H9 (cell line): Measurements from ENCODE around the gene THOC7. TPM values are rescaled to one million over a fixed set of nuclear protein-coding genes. Genes with fewer than 3 reads are reported as not detected.

ENCODE experiments used
- DNase-seq: peaks from one replicate; pipeline ENCODE4 v3.0.0-alpha.2; 2017
- H2AFZ ChIP-seq: one replicate; pipeline ENCODE4 v1.6.1; 2013; ENCODE audit warnings: mild to moderate bottlenecking, low read length, control low read depth, moderate library complexity
- H2AK5ac ChIP-seq: 2 replicates; pipeline ENCODE4 v1.6.1; 2013; ENCODE audit warnings: low read length, control low read depth, mixed read lengths; ENCODE audit not compliant: insufficient read length
- H2BK120ac ChIP-seq: one replicate; pipeline ENCODE4 v1.6.1; 2013; ENCODE audit warnings: low read depth, mild to moderate bottlenecking, low read length, control low read depth, inconsistent platforms; ENCODE audit not compliant: poor library complexity, severe bottlenecking
- H2BK12ac ChIP-seq: 2 replicates; pipeline ENCODE4 v1.6.1; 2013; ENCODE audit warnings: low read length, control low read depth, mixed read lengths, low read depth; ENCODE audit not compliant: insufficient read length
- H2BK15ac ChIP-seq: 2 replicates; pipeline ENCODE4 v1.6.1; 2013; ENCODE audit warnings: low read depth, low read length, control low read depth
- H2BK20ac ChIP-seq: one replicate; pipeline ENCODE4 v1.6.1; 2013; ENCODE audit warnings: low read depth, mild to moderate bottlenecking, low read length, control low read depth, inconsistent platforms; ENCODE audit not compliant: poor library complexity, severe bottlenecking
- H2BK5ac ChIP-seq: 2 replicates; pipeline ENCODE4 v1.6.1; 2013; ENCODE audit warnings: low read length, control low read depth, mixed read lengths; ENCODE audit not compliant: insufficient read length
- H3K14ac ChIP-seq: 2 replicates; pipeline ENCODE4 v1.6.1; 2013; ENCODE audit warnings: low read length, control low read depth; ENCODE audit not compliant: insufficient read depth
- H3K18ac ChIP-seq: 2 replicates; pipeline ENCODE4 v1.6.1; 2013; ENCODE audit warnings: low read depth, mild to moderate bottlenecking, mixed read lengths, low read length, control low read depth; ENCODE audit not compliant: insufficient read length
- H3K23ac ChIP-seq: 2 replicates; pipeline ENCODE4 v1.6.1; 2013; ENCODE audit warnings: low read length, control low read depth, mixed read lengths, low read depth; ENCODE audit not compliant: insufficient read length
- H3K23me2 ChIP-seq: 2 replicates; pipeline ENCODE4 v1.6.1; 2013; ENCODE audit warnings: low read depth, mild to moderate bottlenecking, mixed read lengths, low read length, control low read depth; ENCODE audit not compliant: insufficient read length, poor library complexity, severe bottlenecking
- H3K27ac ChIP-seq: 2 replicates; pipeline ENCODE4 v1.5.1; 2013; ENCODE audit warnings: low read length, control low read depth, mixed read lengths, low read depth; ENCODE audit not compliant: insufficient read length
- H3K27me3 ChIP-seq: 2 replicates; pipeline ENCODE4 v1.6.1; 2013; ENCODE audit warnings: low read length, control low read depth, inconsistent platforms; ENCODE audit not compliant: insufficient read depth
- H3K4ac ChIP-seq: 2 replicates; pipeline ENCODE4 v1.6.1; 2013; ENCODE audit warnings: low read depth, mild to moderate bottlenecking, control low read depth, inconsistent platforms, low read length, moderate library complexity
- H3K4me1 ChIP-seq: 2 replicates; pipeline ENCODE4 v1.6.1; 2013; ENCODE audit warnings: low read length, control low read depth, inconsistent platforms; ENCODE audit not compliant: insufficient read depth
- H3K4me2 ChIP-seq: 2 replicates; pipeline ENCODE4 v1.6.1; 2013; ENCODE audit warnings: low read length, control low read depth, mixed read lengths; ENCODE audit not compliant: insufficient read length, insufficient read depth
- H3K56ac ChIP-seq: 2 replicates; pipeline ENCODE4 v1.6.1; 2013; ENCODE audit warnings: low read depth, mild to moderate bottlenecking, mixed read lengths, low read length, control low read depth; ENCODE audit not compliant: insufficient read length
- H3K79me1 ChIP-seq: 2 replicates; pipeline ENCODE4 v1.6.1; 2013; ENCODE audit warnings: low read depth, mild to moderate bottlenecking, moderate library complexity, low read length, control low read depth, inconsistent platforms; ENCODE audit not compliant: insufficient read depth, poor library complexity, severe bottlenecking
- H3K79me2 ChIP-seq: 2 replicates; pipeline ENCODE4 v1.6.1; 2013; ENCODE audit warnings: low read length, control low read depth, inconsistent platforms; ENCODE audit not compliant: insufficient read depth
- H3K9ac ChIP-seq: 2 replicates; pipeline ENCODE4 v1.6.1; 2013; ENCODE audit warnings: low read length, control low read depth, mixed read lengths; ENCODE audit not compliant: insufficient read length; ENCODE audit errors: extremely low read depth
- H3K9me3 ChIP-seq: one replicate; pipeline ENCODE4 v1.6.1; 2013; ENCODE audit warnings: low read depth, low read length, inconsistent platforms; ENCODE audit not compliant: control insufficient read depth
- H3T11ph ChIP-seq: one replicate; pipeline ENCODE4 v1.6.1; 2013; ENCODE audit warnings: mild to moderate bottlenecking, low read length, control low read depth, inconsistent platforms
- H4K20me1 ChIP-seq: one replicate; pipeline ENCODE4 v1.6.1; 2013; ENCODE audit not compliant: control insufficient read depth, insufficient read length, insufficient read depth
- H4K5ac ChIP-seq: 2 replicates; pipeline ENCODE4 v1.6.1; 2013; ENCODE audit warnings: low read depth, mild to moderate bottlenecking, mixed read lengths, low read length, control low read depth; ENCODE audit not compliant: insufficient read length
- H4K8ac ChIP-seq: replicated peaks from 2 replicates; pipeline ENCODE4 v1.6.1; 2013; ENCODE audit warnings: low read length, control low read depth, mixed read lengths, low read depth; ENCODE audit not compliant: insufficient read length
- H4K91ac ChIP-seq: 2 replicates; pipeline ENCODE4 v1.6.1; 2013; ENCODE audit warnings: low read depth, mild to moderate bottlenecking, moderate library complexity, mixed read lengths, low read length, control low read depth; ENCODE audit not compliant: insufficient read length
- H3K27ac Mint-ChIP-seq, 3 experiments: 2 replicates in 2 of 3; 3 replicates in 1 of 3; pipeline ENCODE4 v1.8.0; 2020 to 2021; ENCODE audit warnings: mixed read lengths in 3 of 3, mild to moderate bottlenecking in 1 of 3, moderate library complexity in 1 of 3
- H3K27me3 Mint-ChIP-seq: 2 replicates; pipeline ENCODE4 v1.8.0; 2021; ENCODE audit warnings: low read depth, mild to moderate bottlenecking, moderate library complexity, mixed read lengths
- H3K36me3 Mint-ChIP-seq, 3 experiments: 2 replicates in 2 of 3; 3 replicates in 1 of 3; pipeline ENCODE4 v1.8.0; 2020 to 2021; ENCODE audit warnings: low read depth in 3 of 3, mixed read lengths in 3 of 3; ENCODE audit not compliant: insufficient read depth in 1 of 3
- H3K4me1 Mint-ChIP-seq, 2 experiments: 2 replicates each; pipeline ENCODE4 v1.8.0; 2020; ENCODE audit warnings: mixed read lengths in 2 of 2
- H3K4me3 Mint-ChIP-seq, 2 experiments: 2 replicates in 1 of 2; 3 replicates in 1 of 2; pipeline ENCODE4 v1.8.0; 2020 to 2021; ENCODE audit warnings: mild to moderate bottlenecking in 2 of 2, mixed read lengths in 2 of 2, moderate library complexity in 1 of 2
- H3K9me3 Mint-ChIP-seq, 2 experiments: 2 replicates in 1 of 2; 3 replicates in 1 of 2; pipeline ENCODE4 v1.8.0; 2020; ENCODE audit warnings: mild to moderate bottlenecking in 2 of 2, mixed read lengths in 2 of 2, moderate library complexity in 1 of 2
- CTCF ChIP-seq: fragments of 200-600 bp; sonication (generic); conservative IDR thresholded peaks from 3 replicates; pipeline ENCODE4 v1.8.0; 2021; ENCODE audit warnings: antibody characterized with exemption, mild to moderate bottlenecking
- WGBS: extraction: QIAGEN DNeasy Blood & Tissue Kit; methylation state at CpG from one replicate; pipeline ENCODE4 v1.1.7; 2013; ENCODE audit warnings: missing lambda C conversion rate, low lambda C conversion rate, mixed read lengths; ENCODE audit not compliant: insufficient read length; ENCODE audit errors: extremely low coverage; 5-methylcytosine and 5-hydroxymethylcytosine counted together
- total RNA-seq: library from RNA; stranded (reverse); gene quantifications from 2 replicates; pipeline ENCODE4 v1.2.1, GENCODE V29; 2021

The THOC7 gene
- total RNA-seq, 1 experiment from 2014 or later, result 63.3 TPM

- Histone ChIP-seq H3K27ac (no peak within 1 kb of the TSS), H3K9ac (peak within 1 kb of the TSS; percentile 70), H2AK5ac (no peak within 1 kb of the TSS), H2AFZ (no peak within 1 kb of the TSS), H2BK12ac (no peak within 1 kb of the TSS), H2BK5ac (no peak within 1 kb of the TSS), H3K79me1 (no peaks in the 10 kb centered on the region), H2BK120ac (no peak within 1 kb of the TSS), H3K18ac (no peak within 1 kb of the TSS), H3K23me2 (peaks cover 10% of the 10 kb centered on the region), H4K8ac (no peak within 1 kb of the TSS), H4K5ac (no peak within 1 kb of the TSS), H3K14ac (peak within 1 kb of the TSS; percentile 73), H3K56ac (no peak within 1 kb of the TSS), H2BK20ac (no peak within 1 kb of the TSS), H4K20me1 (no peaks in the 10 kb centered on the region), H3K79me2 (no peaks in the 10 kb centered on the region), H3K23ac (no peak within 1 kb of the TSS), H4K91ac (no peak within 1 kb of the TSS), H3K27me3 (no peaks in the 10 kb centered on the region), H3K9me3 (no peaks in the 10 kb centered on the region), H2BK15ac (no peak within 1 kb of the TSS; the same call in 1 of the 2 replicates), H3T11ph (no peak within 1 kb of the TSS), H3K4ac (no peak within 1 kb of the TSS), H3K4me1 (no peaks in the 10 kb centered on the region), H3K4me2 (peak within 1 kb of the TSS; percentile 95)
- H3K9me3 Mint-ChIP-seq, result no peaks in the 10 kb centered on the region; a peak in 1 of 5 replicates
- H3K27ac Mint-ChIP-seq, result peak within 1 kb of the TSS; percentile 60 to 87 (median 63); a peak in 4 of 7 replicates
- WGBS, result no CpG with 5 or more reads among the region's 115 CpGs
- H3K36me3 Mint-ChIP-seq, result peaks cover 8 to 23% (median 23%) of the 10 kb centered on the region in 3 experiments
- TF ChIP-seq CTCF, result no peak
- peaks cover 21 to 26% of the 10 kb centered on the region in 2 experiments for H3K4me1 Mint-ChIP-seq
- no peaks in the 10 kb centered on the region; the same call in none of the 2 replicates for H3K27me3 Mint-ChIP-seq
- peak within 1 kb of the TSS; percentile 81 to 93 for H3K4me3 Mint-ChIP-seq
- peak; percentile 83 for DNase-seq
These were observed 48.5 kb upstream of the THOC7 start, which contains the start of gene SCAANT1 for GRCh38 chr3:63911873-63912767. SCAANT1 (minus strand) TSS chr3:63912383.
